ENCODE measurements around the gene CHL1.

The CHL1 gene

GRCh38 chr3:435161-435560 is 238.6 kb downstream of the CHL1 start:
- ATAC-seq (ENCODE audit: low read depth), result no peak

GRCh38 chr3:436053-436452 is 239.5 kb downstream of the CHL1 start:
- H3K4me3 Mint-ChIP-seq, result no peak overlapping the region
- no peak for DNase-seq (ENCODE audit: low spot score in 2 of 2)
- peaks cover 9% of the 10 kb centered on the region for H3K27me3 Mint-ChIP-seq
- H3K27ac Mint-ChIP-seq, result no peak overlapping the region
- ATAC-seq (ENCODE audit: low read depth), result no peak
- H3K4me1 Mint-ChIP-seq, result no peaks in the 10 kb centered on the region
- no peaks in the 10 kb centered on the region for H3K9me3 Mint-ChIP-seq
- no peaks in the 10 kb centered on the region for H3K36me3 Mint-ChIP-seq

More at GRCh38 chr3:435161-435560, 238.6 kb downstream of the CHL1 start:
- H3K36me3 Mint-ChIP-seq, result no peaks in the 10 kb centered on the region
- no peak for DNase-seq (ENCODE audit: low spot score in 2 of 2)
- no peaks in the 10 kb centered on the region for H3K4me1 Mint-ChIP-seq
- no peak overlapping the region for H3K4me3 Mint-ChIP-seq
- H3K27me3 Mint-ChIP-seq, result peaks cover 9% of the 10 kb centered on the region
- H3K9me3 Mint-ChIP-seq, result no peaks in the 10 kb centered on the region
- H3K27ac Mint-ChIP-seq, result no peak overlapping the region

- H3K4me3 Mint-ChIP-seq, result no peak overlapping the region
- H3K4me1 Mint-ChIP-seq, result no peaks in the 10 kb centered on the region
- no peaks in the 10 kb centered on the region for H3K9me3 Mint-ChIP-seq
- peaks cover 6% of the 10 kb centered on the region for H3K27me3 Mint-ChIP-seq
- H3K36me3 Mint-ChIP-seq, result no peaks in the 10 kb centered on the region
- DNase-seq (ENCODE audit: low spot score in 2 of 2) (no peak), ATAC-seq (ENCODE audit: low read depth) (no peak)
- no peak overlapping the region for H3K27ac Mint-ChIP-seq
Measured at GRCh38 chr3:440826-441225, 244.3 kb downstream of the CHL1 start.

GRCh38 chr3:445960-446359 is 249.4 kb downstream of the CHL1 start:
- no peaks in the 10 kb centered on the region for H3K4me1 Mint-ChIP-seq
- DNase-seq (ENCODE audit: low spot score in 2 of 2) (no peak), ATAC-seq (ENCODE audit: low read depth) (no peak)

GRCh38 chr3:447671-448070 is 251.1 kb downstream of the CHL1 start:
- DNase-seq (ENCODE audit: low spot score in 2 of 2) (no peak), ATAC-seq (ENCODE audit: low read depth) (no peak)
- H3K27ac Mint-ChIP-seq, result no peak overlapping the region
- H3K36me3 Mint-ChIP-seq, result no peaks in the 10 kb centered on the region
- H3K4me3 Mint-ChIP-seq, result no peak overlapping the region
- peaks cover 2% of the 10 kb centered on the region for H3K27me3 Mint-ChIP-seq
- H3K4me1 Mint-ChIP-seq, result no peaks in the 10 kb centered on the region
- H3K9me3 Mint-ChIP-seq, result no peaks in the 10 kb centered on the region

More at GRCh38 chr3:445960-446359, 249.4 kb downstream of the CHL1 start:
- Mint-ChIP-seq H3K9me3 (no peaks in the 10 kb centered on the region), H3K27ac (no peak overlapping the region), H3K4me3 (no peak overlapping the region), H3K27me3 (peaks cover 2% of the 10 kb centered on the region), H3K36me3 (no peaks in the 10 kb centered on the region)

- peaks cover 2% of the 10 kb centered on the region for H3K27me3 Mint-ChIP-seq
- no peaks in the 10 kb centered on the region for H3K9me3 Mint-ChIP-seq
- no peak overlapping the region for H3K27ac Mint-ChIP-seq
- H3K36me3 Mint-ChIP-seq, result no peaks in the 10 kb centered on the region
- H3K4me1 Mint-ChIP-seq, result no peaks in the 10 kb centered on the region
- H3K4me3 Mint-ChIP-seq, result no peak overlapping the region
- ATAC-seq (ENCODE audit: low read depth), result no peak
- DNase-seq (ENCODE audit: low spot score in 2 of 2), result no peak
Measured at GRCh38 chr3:449711-450110, 253.1 kb downstream of the CHL1 start.

GRCh38 chr3:452221-452620 is 255.7 kb downstream of the CHL1 start:
- Mint-ChIP-seq H3K27ac (no peak overlapping the region), H3K4me3 (no peak overlapping the region), H3K36me3 (no peaks in the 10 kb centered on the region), H3K27me3 (peaks cover 2% of the 10 kb centered on the region), H3K9me3 (no peaks in the 10 kb centered on the region), H3K4me1 (no peaks in the 10 kb centered on the region)
- ATAC-seq (ENCODE audit: low read depth) (no peak), DNase-seq (ENCODE audit: low spot score in 2 of 2) (no peak)

- no peaks in the 10 kb centered on the region for H3K36me3 Mint-ChIP-seq
- DNase-seq (ENCODE audit: low spot score in 2 of 2) (no peak), ATAC-seq (ENCODE audit: low read depth) (no peak)
- H3K4me1 Mint-ChIP-seq, result no peaks in the 10 kb centered on the region
- peaks cover 2% of the 10 kb centered on the region for H3K27me3 Mint-ChIP-seq
- H3K27ac Mint-ChIP-seq, result no peak overlapping the region
- H3K4me3 Mint-ChIP-seq, result no peak overlapping the region
- no peaks in the 10 kb centered on the region for H3K9me3 Mint-ChIP-seq
Measured at GRCh38 chr3:453106-453505, 256.5 kb downstream of the CHL1 start.

GRCh38 chr3:454986-455385 is 258.4 kb downstream of the CHL1 start:
- Mint-ChIP-seq H3K4me3 (no peak overlapping the region), H3K27me3 (peaks cover 2% of the 10 kb centered on the region), H3K9me3 (no peaks in the 10 kb centered on the region), H3K27ac (no peak overlapping the region), H3K36me3 (no peaks in the 10 kb centered on the region), H3K4me1 (no peaks in the 10 kb centered on the region)
- ATAC-seq (ENCODE audit: low read depth) (no peak), DNase-seq (ENCODE audit: low spot score in 2 of 2) (no peak)

GRCh38 chr3:458124-458523 is 261.6 kb downstream of the CHL1 start:
- Mint-ChIP-seq H3K27ac (no peak overlapping the region), H3K4me1 (peaks cover 3% of the 10 kb centered on the region), H3K9me3 (no peaks in the 10 kb centered on the region), H3K36me3 (no peaks in the 10 kb centered on the region), H3K4me3 (no peak overlapping the region), H3K27me3 (no peaks in the 10 kb centered on the region)
- DNase-seq (ENCODE audit: low spot score in 2 of 2), result no peak
- no peak for ATAC-seq (ENCODE audit: low read depth)

- Mint-ChIP-seq H3K9me3 (no peaks in the 10 kb centered on the region), H3K27ac (no peak overlapping the region), H3K4me3 (no peak overlapping the region), H3K36me3 (no peaks in the 10 kb centered on the region), H3K4me1 (peaks cover 6% of the 10 kb centered on the region), H3K27me3 (no peaks in the 10 kb centered on the region)
- ATAC-seq (ENCODE audit: low read depth) (no peak), DNase-seq (ENCODE audit: low spot score in 2 of 2) (no peak)
Measured at GRCh38 chr3:458653-459310, 262.2 kb downstream of the CHL1 start.
